H54 (cell line): ENCODE data around the gene RAPGEF6.
A peak's percentile ranks its signal among the peaks of the same experiment; 100 is the strongest.
"Not testable (repeated sequence)": the region's sequence is repeated elsewhere in the genome, so short reads cannot be mapped to it uniquely, and the experiment has no call there.

ENCODE experiments used
- DNase-seq: peaks from one replicate; pipeline ENCODE4 v3.0.0; 2011; ENCODE audit warnings: low spot score, mixed read lengths; ENCODE audit not compliant: insufficient read length
- FAIRE-seq: peaks from 3 replicates; lab custom pipeline; 2011; peaks lifted over from hg19 to GRCh38; lab: Jason Lieb, UNC
- POLR2A ChIP-seq: IDR thresholded peaks from 2 replicates; pipeline ENCODE4 v1.6.1; 2011; ENCODE audit warnings: low read depth, mild to moderate bottlenecking, low read length

Gene RAPGEF6

DNA sequence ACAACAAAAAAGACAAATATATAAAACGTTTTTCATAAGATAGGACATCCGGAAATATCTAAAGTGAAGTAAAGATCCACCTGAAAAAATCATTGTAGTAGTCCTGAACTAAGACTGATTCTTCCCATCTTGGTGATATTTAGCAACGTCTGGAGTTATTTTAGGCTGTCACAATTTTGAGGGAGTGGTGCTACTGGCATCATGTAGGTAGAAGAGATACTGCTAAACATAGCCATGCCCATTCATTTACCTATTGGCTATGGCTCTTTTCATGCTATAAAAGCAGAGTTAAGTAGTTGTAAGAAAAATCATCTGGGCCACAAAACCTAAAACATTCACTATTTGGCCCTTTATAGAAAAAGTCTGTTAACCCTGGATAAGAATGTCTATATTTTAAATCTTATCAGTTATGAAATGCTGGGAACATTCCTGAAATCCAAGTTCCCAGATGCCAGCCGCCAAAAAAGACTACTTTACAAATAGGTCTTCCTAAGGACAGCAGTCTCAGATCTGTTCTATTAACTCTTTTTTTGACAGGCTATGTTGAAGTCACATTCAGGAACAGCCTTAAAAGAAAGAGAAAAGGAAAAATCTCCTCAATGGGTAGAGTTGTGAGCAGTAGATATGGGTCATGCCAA lies 27.0 kb downstream of the RAPGEF6 start:
- FAIRE-seq (no peak), DNase-seq (no peak)
- no peak for TF ChIP-seq POLR2A

GRCh38 chr5:131607418-131607817 lies 27.6 kb downstream of the RAPGEF6 start:
- no peak for DNase-seq
- no peak for FAIRE-seq
- TF ChIP-seq POLR2A, result no peak

- no peak for TF ChIP-seq POLR2A
- DNase-seq (no peak), FAIRE-seq (no peak)
Measured at GRCh38 chr5:131605086-131605485, 29.9 kb downstream of the RAPGEF6 start.

GRCh38 chr5:131595088-131596033 lies 39.7 kb downstream of the RAPGEF6 start:
- FAIRE-seq, result no peak
- DNase-seq, result no peak
- TF ChIP-seq POLR2A, result no peak

DNA sequence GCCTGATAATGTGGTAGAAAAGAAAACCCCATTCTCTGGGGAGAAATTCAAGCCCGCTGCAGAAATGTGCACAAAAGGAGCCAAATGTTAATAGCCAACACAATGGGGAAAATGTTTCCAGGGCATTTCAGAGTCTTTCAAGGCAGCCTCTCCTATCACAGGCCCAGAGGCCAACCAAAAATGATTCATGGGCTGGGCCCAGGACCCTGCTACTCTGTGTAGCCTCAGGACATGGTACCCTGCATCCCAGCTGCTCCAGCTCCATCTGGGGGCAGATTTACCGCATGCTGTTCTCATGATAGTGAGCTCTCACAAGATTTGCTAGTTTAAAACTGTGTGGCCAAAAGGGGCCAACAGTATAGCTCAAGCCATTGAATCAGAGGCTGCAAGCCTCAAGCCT lies 41.1 kb downstream of the RAPGEF6 start:
- FAIRE-seq, result no peak
- no peak for TF ChIP-seq POLR2A

GRCh38 chr5:131593436-131593835 lies 41.6 kb downstream of the RAPGEF6 start:
- FAIRE-seq, result peak; percentile 23
- DNase-seq, result not testable (repeated sequence)

More for the DNA sequence above, 41.1 kb downstream of the RAPGEF6 start:
- DNase-seq, result no peak

GRCh38 chr5:131589510-131590348 lies 45.3 kb downstream of the RAPGEF6 start:
- FAIRE-seq (peak; percentile 60), DNase-seq (peak; percentile 29)
- no peak for TF ChIP-seq POLR2A

DNA sequence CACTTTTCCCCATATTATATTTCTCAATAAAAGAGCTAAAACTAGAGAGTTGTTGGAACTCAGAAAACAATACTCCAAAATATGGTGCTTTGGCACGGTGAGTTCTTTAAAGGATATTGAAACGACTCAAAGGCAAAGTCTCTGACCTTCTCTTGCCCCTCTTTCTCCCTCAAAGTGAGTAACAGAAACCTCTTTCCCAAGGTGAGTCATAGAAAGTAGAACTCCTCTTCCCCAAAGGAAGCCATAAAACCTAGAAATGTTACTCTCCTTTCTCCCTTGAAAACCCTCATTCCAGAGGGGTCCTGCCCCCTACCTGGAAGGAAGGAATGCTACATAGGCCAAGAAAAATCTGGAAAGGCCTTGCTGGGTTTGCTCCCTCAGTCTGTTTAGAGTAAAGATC lies 47.5 kb downstream of the RAPGEF6 start:
- TF ChIP-seq POLR2A, result no peak
- peak; percentile 82 for FAIRE-seq
- no peak for DNase-seq

DNA sequence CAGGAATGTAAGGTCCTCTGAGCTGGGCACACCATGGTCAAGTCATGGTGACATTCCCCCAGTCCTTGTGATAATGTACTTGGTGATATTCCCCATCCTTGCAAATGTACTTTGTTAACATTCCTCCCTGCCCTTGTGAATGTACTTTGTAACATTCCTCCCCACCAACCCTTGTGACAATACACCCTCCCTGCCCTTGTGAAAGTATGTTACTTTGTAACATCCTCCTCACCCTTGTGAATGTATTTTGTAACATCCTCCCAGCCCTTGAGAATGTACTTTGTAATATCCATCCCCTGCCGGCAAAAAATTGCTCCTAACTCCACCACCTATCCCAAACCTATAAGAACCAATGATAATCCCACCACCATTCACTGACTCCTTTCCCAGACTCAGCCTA lies 53.3 kb downstream of the RAPGEF6 start:
- FAIRE-seq, result no peak
- DNase-seq, result no peak
- no peak for TF ChIP-seq POLR2A

DNA sequence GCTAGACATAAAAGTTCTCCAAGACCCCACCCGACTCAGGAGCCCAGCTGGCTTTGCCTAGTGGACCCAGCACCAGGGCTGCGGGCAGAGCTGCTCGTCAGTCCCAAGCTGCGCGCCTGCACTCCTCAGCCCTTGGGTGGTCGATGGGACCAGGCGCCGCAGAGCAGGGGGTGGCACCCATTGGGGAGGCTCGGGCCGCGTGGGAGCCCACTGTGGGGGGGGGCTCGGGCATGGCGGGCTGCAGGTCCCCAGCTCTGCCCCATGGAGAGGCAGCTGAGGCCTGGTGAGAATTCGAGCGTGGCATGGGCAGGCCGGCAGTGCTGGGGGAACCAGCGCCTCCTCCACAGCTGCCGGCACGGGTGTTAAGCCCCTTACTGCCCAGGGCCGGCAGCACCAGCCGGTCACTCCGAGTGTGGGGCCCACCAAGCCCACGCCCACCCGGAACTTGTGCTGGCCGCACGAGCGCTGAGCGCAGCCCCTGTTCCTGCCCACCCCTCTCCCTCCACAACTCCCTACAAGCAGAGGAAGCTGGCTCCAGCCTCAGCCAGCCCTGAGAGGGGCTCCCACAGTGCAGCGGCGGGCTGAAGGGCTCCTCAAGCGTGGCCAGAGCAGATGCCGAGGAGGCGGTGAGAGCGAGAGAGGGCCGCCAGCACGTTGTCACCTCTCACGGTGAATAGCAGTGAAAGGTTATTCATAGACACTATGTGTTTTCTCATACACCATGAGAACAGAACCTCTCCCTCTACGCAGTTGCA lies 54.9 kb downstream of the RAPGEF6 start:
- no peak for DNase-seq
- no peak for FAIRE-seq
- TF ChIP-seq POLR2A, result no peak

DNA sequence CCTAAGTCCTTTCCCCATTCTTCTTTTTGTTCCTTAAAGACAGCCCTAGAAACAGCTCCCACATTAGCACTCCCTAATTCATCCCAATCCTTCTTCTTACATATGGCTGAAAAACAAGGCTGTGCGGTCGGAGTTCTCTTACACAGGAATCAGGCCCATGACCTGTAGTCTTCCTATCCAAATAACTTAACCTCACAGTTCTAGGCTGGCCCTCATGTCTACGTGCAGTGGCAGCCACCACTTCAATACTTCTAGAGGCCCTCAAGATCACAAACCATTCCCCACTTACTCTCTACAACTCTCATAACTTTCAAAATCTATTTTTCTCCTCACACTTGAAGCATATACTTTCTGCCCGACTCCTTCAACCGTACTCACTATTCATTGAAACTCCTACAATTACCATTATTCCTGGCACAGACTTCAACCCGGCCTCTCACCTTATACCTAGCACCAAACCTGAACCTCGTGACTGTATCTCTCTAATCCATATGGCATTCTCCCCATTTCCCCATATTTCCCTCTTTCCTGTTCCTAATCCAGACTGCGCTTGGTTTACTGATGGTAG lies 59.3 kb downstream of the RAPGEF6 start:
- no peak for DNase-seq
- FAIRE-seq, result no peak
- TF ChIP-seq POLR2A, result no peak

GRCh38 chr5:131571669-131572168 lies 63.3 kb downstream of the RAPGEF6 start:
- TF ChIP-seq POLR2A, result no peak
- DNase-seq (no peak), FAIRE-seq (no peak)

- no peak for TF ChIP-seq POLR2A
- no peak for FAIRE-seq
- DNase-seq, result no peak
Measured at GRCh38 chr5:131570757-131571156, 64.3 kb downstream of the RAPGEF6 start.
